ENCODE data around the gene NEK11. TPM values are rescaled to one million over a fixed set of nuclear protein-coding genes. Genes with fewer than 3 reads are reported as not detected.
A peak's percentile ranks its signal among the peaks of the same experiment; 100 is the strongest.
"Not testable (repeated sequence)": the region's sequence is repeated elsewhere in the genome, so short reads cannot be mapped to it uniquely, and the experiment has no call there.

NEK11 gene
- total RNA-seq, 1 experiment from 2014 or later: 10.5 TPM

GRCh38 chr3:131028844-131029243, 2.2 kb downstream of the NEK11 start:
- Histone ChIP-seq H3K4me3 (no peak overlapping the region), H3K36me3 (peaks cover 9% of the 10 kb centered on the region), H3K27me3 (no peaks in the 10 kb centered on the region), H3K9me3 (no peaks in the 10 kb centered on the region)
- no peak for DNase-seq

- Histone ChIP-seq H3K4me3 (no peak overlapping the region), H3K27me3 (no peaks in the 10 kb centered on the region), H3K9me3 (no peaks in the 10 kb centered on the region), H3K36me3 (no peaks in the 10 kb centered on the region)
- DNase-seq: no peak
Observed at GRCh38 chr3:131031660-131032059, 5.0 kb downstream of the NEK11 start.

GRCh38 chr3:131033480-131034080, 6.9 kb downstream of the NEK11 start:
- no peak overlapping the region for H3K4me3 ChIP-seq
- no peaks in the 10 kb centered on the region for H3K27me3 ChIP-seq
- no peaks in the 10 kb centered on the region for H3K36me3 ChIP-seq
- no peaks in the 10 kb centered on the region for H3K9me3 ChIP-seq
- no peak for DNase-seq

GRCh38 chr3:131036200-131036816, 9.6 kb downstream of the NEK11 start:
- Histone ChIP-seq H3K36me3 (no peaks in the 10 kb centered on the region), H3K4me3 (no peak overlapping the region), H3K27me3 (no peaks in the 10 kb centered on the region), H3K9me3 (no peaks in the 10 kb centered on the region)
- peak; percentile 34 for DNase-seq

- Histone ChIP-seq H3K36me3 (no peaks in the 10 kb centered on the region), H3K27me3 (no peaks in the 10 kb centered on the region)
- DNase-seq: no peak
Observed at GRCh38 chr3:131036986-131037385, 10.3 kb downstream of the NEK11 start.

GRCh38 chr3:131038326-131038725, 11.6 kb downstream of the NEK11 start:
- H3K36me3 ChIP-seq: no peaks in the 10 kb centered on the region
- H3K4me3 ChIP-seq: no peak overlapping the region
- DNase-seq: peak; percentile 4
- 0 out of 2 replicates have a peak, but pooled peaks cover under 1% of the 10 kb centered on the region for H3K9me3 ChIP-seq
- H3K27me3 ChIP-seq: no peaks in the 10 kb centered on the region

More at GRCh38 chr3:131036986-131037385, 10.3 kb downstream of the NEK11 start:
- H3K4me3 ChIP-seq: no peak overlapping the region
- no peaks in the 10 kb centered on the region for H3K9me3 ChIP-seq

GRCh38 chr3:131042271-131042985, 15.8 kb downstream of the NEK11 start:
- not testable (repeated sequence) for DNase-seq, H3K9me3 ChIP-seq, H3K36me3 ChIP-seq, H3K27me3 ChIP-seq, H3K4me3 ChIP-seq

- H3K27me3 ChIP-seq: no peaks in the 10 kb centered on the region
- H3K36me3 ChIP-seq: no peaks in the 10 kb centered on the region
- no peak overlapping the region for H3K4me3 ChIP-seq
- DNase-seq: no peak
- H3K9me3 ChIP-seq: peaks cover 6% of the 10 kb centered on the region
Observed at GRCh38 chr3:131047582-131047981, 20.9 kb downstream of the NEK11 start.

- no peak overlapping the region for H3K4me3 ChIP-seq
- H3K9me3 ChIP-seq: peaks cover 6% of the 10 kb centered on the region
- no peaks in the 10 kb centered on the region for H3K27me3 ChIP-seq
- no peaks in the 10 kb centered on the region for H3K36me3 ChIP-seq
- DNase-seq: no peak
Observed at GRCh38 chr3:131048030-131048429, 21.4 kb downstream of the NEK11 start.

GRCh38 chr3:131050001-131050400, 23.3 kb downstream of the NEK11 start:
- DNase-seq: no peak
- Histone ChIP-seq H3K36me3 (no peaks in the 10 kb centered on the region), H3K27me3 (no peaks in the 10 kb centered on the region)

GRCh38 chr3:131053043-131053859, 26.6 kb downstream of the NEK11 start:
- Histone ChIP-seq H3K36me3 (no peaks in the 10 kb centered on the region), H3K9me3 (no peaks in the 10 kb centered on the region), H3K4me3 (no peak overlapping the region), H3K27me3 (no peaks in the 10 kb centered on the region)
- no peak for DNase-seq

More at GRCh38 chr3:131050001-131050400, 23.3 kb downstream of the NEK11 start:
- no peak overlapping the region for H3K4me3 ChIP-seq
- no peaks in the 10 kb centered on the region; the same call in 1 of the 2 replicates for H3K9me3 ChIP-seq

GRCh38 chr3:131067983-131068382, 41.3 kb downstream of the NEK11 start:
- H3K27me3 ChIP-seq: no peaks in the 10 kb centered on the region
- no peaks in the 10 kb centered on the region for H3K9me3 ChIP-seq
- no peak overlapping the region for H3K4me3 ChIP-seq
- DNase-seq: no peak
- no peaks in the 10 kb centered on the region for H3K36me3 ChIP-seq

GRCh38 chr3:131072099-131072559, 45.5 kb downstream of the NEK11 start:
- Histone ChIP-seq H3K4me3 (no peak overlapping the region), H3K27me3 (no peaks in the 10 kb centered on the region), H3K36me3 (no peaks in the 10 kb centered on the region), H3K9me3 (no peaks in the 10 kb centered on the region)
- no peak for DNase-seq

- Histone ChIP-seq H3K9me3 (no peaks in the 10 kb centered on the region), H3K27me3 (no peaks in the 10 kb centered on the region), H3K4me3 (no peak overlapping the region), H3K36me3 (no peaks in the 10 kb centered on the region)
- DNase-seq: no peak
Observed at GRCh38 chr3:131072845-131073244, 46.2 kb downstream of the NEK11 start.

- DNase-seq: no peak
- Histone ChIP-seq H3K36me3 (no peaks in the 10 kb centered on the region), H3K27me3 (no peaks in the 10 kb centered on the region), H3K4me3 (no peak overlapping the region), H3K9me3 (no peaks in the 10 kb centered on the region)
Observed at GRCh38 chr3:131075632-131076328, 49.1 kb downstream of the NEK11 start.

GRCh38 chr3:131077904-131078303, 51.2 kb downstream of the NEK11 start:
- H3K36me3 ChIP-seq: no peaks in the 10 kb centered on the region
- H3K9me3 ChIP-seq: no peaks in the 10 kb centered on the region
- DNase-seq: no peak
- H3K4me3 ChIP-seq: no peak overlapping the region
- no peaks in the 10 kb centered on the region for H3K27me3 ChIP-seq

All from MG63 (cell line).